ENCODE data around the gene MRPS6. TPM values are rescaled to one million over a fixed set of nuclear protein-coding genes. Genes with fewer than 3 reads are reported as not detected.

The MRPS6 gene
- total RNA-seq, 1 donor from 2014 or later, result 61.9 TPM

DNA sequence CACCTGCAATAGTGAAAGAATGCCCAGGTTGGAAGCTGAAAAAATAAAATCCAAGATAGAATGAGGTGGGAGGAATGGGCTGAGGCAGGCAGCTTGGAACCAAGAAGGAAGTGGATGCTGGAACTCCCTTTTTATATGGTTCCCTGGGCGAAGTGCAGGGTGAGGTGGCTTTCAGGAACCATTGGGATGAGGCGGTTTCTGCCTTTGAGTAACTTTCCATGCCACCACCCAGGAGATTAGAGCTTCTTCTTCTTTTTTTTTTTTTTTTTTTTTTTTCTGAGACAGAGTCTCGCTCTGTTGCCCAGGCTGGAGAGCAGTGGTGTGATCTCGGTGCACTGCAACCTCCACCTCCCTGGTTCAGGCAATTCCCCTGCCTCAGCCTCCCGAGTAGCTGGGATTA is 17.8 kb upstream of the MRPS6 start:
- no peak for TF ChIP-seq CTCF (IDR thresholded peaks at IDR 0.05; ENCODE audit: borderline replicate concordance)
- no peak for DNase-seq
- Histone ChIP-seq H3K27ac (replicated peaks) (no peak overlapping the region), H3K4me1 (no peaks in the 10 kb centered on the region), H3K4me3 (no peak overlapping the region), H3K9me3 (replicated peaks) (no peaks in the 10 kb centered on the region), H3K27me3 (ENCODE audit: low read depth) (no peaks in the 10 kb centered on the region), H3K36me3 (no peaks in the 10 kb centered on the region)
- intact Hi-C loops (cut with micrococcal nuclease), result no loop called here

GRCh38 chr21:34061983-34062382 is 11.4 kb upstream of the MRPS6 start:
- intact Hi-C loops (cut with micrococcal nuclease), result no loop called here
- Histone ChIP-seq H3K4me3 (no peak overlapping the region), H3K4me1 (no peaks in the 10 kb centered on the region), H3K27ac (replicated peaks) (no peak overlapping the region), H3K9me3 (replicated peaks) (no peaks in the 10 kb centered on the region), H3K36me3 (no peaks in the 10 kb centered on the region), H3K27me3 (ENCODE audit: low read depth) (no peaks in the 10 kb centered on the region)
- TF ChIP-seq CTCF (IDR thresholded peaks at IDR 0.05; ENCODE audit: borderline replicate concordance), result no peak
- no peak for DNase-seq

DNA sequence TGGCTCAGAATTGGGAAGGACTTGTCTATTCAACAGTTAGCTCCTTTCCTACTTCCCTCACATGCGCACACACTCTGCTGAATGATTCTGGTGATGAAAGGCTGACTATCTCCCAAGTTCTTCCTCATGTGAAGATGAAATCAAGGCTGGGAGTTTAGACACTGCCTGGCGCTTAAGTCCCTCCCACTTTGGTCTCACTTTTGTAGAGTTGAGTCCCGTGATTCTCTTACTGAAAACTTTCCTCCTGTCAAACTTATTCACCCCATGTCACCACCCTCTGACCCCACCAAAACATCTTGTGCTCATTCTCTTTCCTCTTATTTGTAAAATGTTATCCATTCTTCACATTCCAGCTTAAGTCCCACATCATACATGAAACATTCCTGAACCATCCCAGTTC is 8.4 kb upstream of the MRPS6 start:
- Histone ChIP-seq H3K36me3 (no peaks in the 10 kb centered on the region), H3K27me3 (ENCODE audit: low read depth) (no peaks in the 10 kb centered on the region), H3K27ac (replicated peaks) (no peak overlapping the region), H3K4me3 (no peak overlapping the region), H3K4me1 (no peaks in the 10 kb centered on the region), H3K9me3 (replicated peaks) (no peaks in the 10 kb centered on the region)
- intact Hi-C loops (cut with micrococcal nuclease), result no loop called here
- no peak for TF ChIP-seq CTCF (IDR thresholded peaks at IDR 0.05; ENCODE audit: borderline replicate concordance)
- DNase-seq, result no peak

- Histone ChIP-seq H3K27ac (replicated peaks) (peak overlapping the region; percentile 93), H3K4me3 (no peak overlapping the region), H3K36me3 (no peaks in the 10 kb centered on the region), H3K27me3 (ENCODE audit: low read depth) (no peaks in the 10 kb centered on the region), H3K4me1 (peaks cover 32% of the 10 kb centered on the region), H3K9me3 (replicated peaks) (no peaks in the 10 kb centered on the region)
- no peak for DNase-seq
- no peak for TF ChIP-seq CTCF (IDR thresholded peaks at IDR 0.05; ENCODE audit: borderline replicate concordance)
- intact Hi-C loops (cut with micrococcal nuclease), result no loop called here
These were observed 1.7 kb upstream of the MRPS6 start for GRCh38 chr21:34071683-34072082.

DNA sequence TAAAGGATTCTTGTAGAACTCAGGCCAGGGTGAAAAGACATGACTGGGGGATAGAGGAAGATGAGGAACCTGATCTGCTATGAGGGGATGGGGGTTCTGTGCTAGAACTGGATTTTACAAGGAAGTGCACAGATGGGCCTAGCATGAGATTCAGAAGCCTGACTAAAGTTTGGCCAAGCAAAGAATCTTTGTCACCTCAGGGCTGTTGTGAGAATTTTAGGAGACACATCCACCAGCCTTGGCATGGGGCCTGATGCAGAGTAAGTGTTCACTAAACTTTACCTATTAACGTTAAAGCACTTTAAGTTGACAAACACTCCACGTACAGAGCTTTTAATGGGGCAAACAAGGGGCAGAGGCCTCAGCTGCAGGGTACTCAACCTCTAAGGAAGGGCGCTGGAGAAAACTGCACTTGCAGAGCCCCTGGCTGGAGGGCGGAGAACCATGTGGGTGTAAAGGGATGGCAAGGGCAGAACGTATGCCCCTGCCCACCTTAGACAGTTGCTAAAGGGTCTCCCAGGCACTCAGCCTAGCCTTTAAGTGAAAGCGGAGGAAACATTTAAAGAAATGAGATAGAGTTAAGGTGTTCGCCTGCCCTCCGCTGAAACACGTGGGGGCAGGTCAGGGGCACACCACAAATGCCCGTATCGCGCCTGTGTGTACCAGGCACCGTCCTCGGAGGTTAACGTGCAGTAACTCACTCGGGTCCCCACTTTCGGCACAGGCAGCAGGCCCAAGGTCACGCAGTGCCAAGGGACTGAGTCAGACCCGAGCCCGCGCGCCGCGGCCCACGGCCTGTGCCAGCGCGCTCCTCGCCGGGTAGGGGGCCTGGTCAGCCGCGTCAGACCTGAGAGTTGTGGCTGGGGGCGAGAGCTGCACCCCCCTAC is 990 bp upstream of the MRPS6 start:
- Histone ChIP-seq H3K4me3 (peak overlapping the region; percentile 86), H3K27ac (replicated peaks) (peak overlapping the region; percentile 93), H3K36me3 (no peaks in the 10 kb centered on the region), H3K27me3 (ENCODE audit: low read depth) (no peaks in the 10 kb centered on the region), H3K4me1 (peaks cover 39% of the 10 kb centered on the region), H3K9me3 (replicated peaks) (no peaks in the 10 kb centered on the region)
- no peak for TF ChIP-seq CTCF (IDR thresholded peaks at IDR 0.05; ENCODE audit: borderline replicate concordance)
- no peak for DNase-seq
- intact Hi-C loops (cut with micrococcal nuclease), result no loop called here
